Suppressor macrophage (primary cell): ENCODE results near the gene ANKRD62.

Source experiments
- DNase-seq, 4 experiments: peaks; one replicate each; pipeline ENCODE4 v3.0.0-alpha.2; 2020 to 2022
- total RNA-seq, 17 experiments: gene quantifications; one replicate each; lab custom pipeline; 2026; ENCODE audit warnings: mixed read lengths in 6 of 17, inconsistent platforms in 3 of 17; lab: John Stamatoyannopoulos, UW

ANKRD62 gene
- 0 to 2.3 (median 0) reads per million in 17 experiments for total RNA-seq

GRCh38 chr18:12093520-12094257 is at the start of gene ANKRD62:
ANKRD62 (plus strand) TSS chr18:12093843; CDS start chr18:12094018, 175 bp downstream.
- no peak for DNase-seq

- DNase-seq = no peak
Observed at GRCh38 chr18:12044591-12044990, 49.1 kb upstream of the ANKRD62 start.

GRCh38 chr18:12046046-12046750 is 47.4 kb upstream of the ANKRD62 start:
- DNase-seq = no peak

GRCh38 chr18:12046751-12047335 is 46.8 kb upstream of the ANKRD62 start:
- DNase-seq = no peak

GRCh38 chr18:12048010-12048826 is 45.4 kb upstream of the ANKRD62 start:
- peak in 2 of 4 experiments; percentile 31 to 35 for DNase-seq

GRCh38 chr18:12048827-12049175 is 44.8 kb upstream of the ANKRD62 start:
- DNase-seq = peak in 2 of 4 experiments; percentile 54 to 61

- peak; percentile 52 to 77 (median 64) for DNase-seq
Observed at GRCh38 chr18:12049978-12050811, 43.4 kb upstream of the ANKRD62 start.

GRCh38 chr18:12052866-12053265 is 40.8 kb upstream of the ANKRD62 start:
- peak in 1 of 4 experiments; percentile 11 for DNase-seq

GRCh38 chr18:12053289-12053688 is 40.4 kb upstream of the ANKRD62 start:
- DNase-seq = peak; percentile 35 to 82 (median 62)

- DNase-seq = no peak
Observed at GRCh38 chr18:12056034-12056883, 37.4 kb upstream of the ANKRD62 start.

GRCh38 chr18:12056884-12057402 is 36.7 kb upstream of the ANKRD62 start:
- no peak for DNase-seq

GRCh38 chr18:12057419-12058039 is 36.1 kb upstream of the ANKRD62 start:
- no peak for DNase-seq

- DNase-seq = no peak
Observed at GRCh38 chr18:12059334-12060181, 34.1 kb upstream of the ANKRD62 start.

- DNase-seq = no peak
Observed at GRCh38 chr18:12060182-12060870, 33.3 kb upstream of the ANKRD62 start.

- no peak for DNase-seq
Observed at GRCh38 chr18:12061685-12062084, 32.0 kb upstream of the ANKRD62 start.

- DNase-seq = no peak
Observed at GRCh38 chr18:12062974-12063373, 30.7 kb upstream of the ANKRD62 start.

- no peak for DNase-seq
Observed at GRCh38 chr18:12064086-12064763, 29.4 kb upstream of the ANKRD62 start.

- DNase-seq = no peak
Observed at GRCh38 chr18:12065397-12065796, 28.2 kb upstream of the ANKRD62 start.
